GM13976 (cell line): ENCODE results near the gene SLC10A7.

Experiments
- DNase-seq: peaks from one replicate; pipeline ENCODE4 v3.0.0; 2012; ENCODE audit warnings: low spot score
- in situ Hi-C: fragments of 300-500 bp; cut with MboI; formaldehyde crosslinking; loops from one replicate; pipeline ENCODE4 v1.12.0; 2022; ENCODE audit warnings: low sequenced_read_pairs, mixed read lengths, inconsistent platforms; ENCODE audit not compliant: unreplicated experiment
- TF ChIP-seq, protein P1 (sequence below): IDR thresholded peaks from 2 replicates; pipeline ENCODE4 v1.5.1; 2012; ENCODE audit warnings: borderline replicate concordance, mild to moderate bottlenecking; ENCODE audit not compliant: insufficient read depth; ENCODE audit errors: extremely low read depth, missing control alignments, control extremely low read depth

The SLC10A7 gene

DNA sequence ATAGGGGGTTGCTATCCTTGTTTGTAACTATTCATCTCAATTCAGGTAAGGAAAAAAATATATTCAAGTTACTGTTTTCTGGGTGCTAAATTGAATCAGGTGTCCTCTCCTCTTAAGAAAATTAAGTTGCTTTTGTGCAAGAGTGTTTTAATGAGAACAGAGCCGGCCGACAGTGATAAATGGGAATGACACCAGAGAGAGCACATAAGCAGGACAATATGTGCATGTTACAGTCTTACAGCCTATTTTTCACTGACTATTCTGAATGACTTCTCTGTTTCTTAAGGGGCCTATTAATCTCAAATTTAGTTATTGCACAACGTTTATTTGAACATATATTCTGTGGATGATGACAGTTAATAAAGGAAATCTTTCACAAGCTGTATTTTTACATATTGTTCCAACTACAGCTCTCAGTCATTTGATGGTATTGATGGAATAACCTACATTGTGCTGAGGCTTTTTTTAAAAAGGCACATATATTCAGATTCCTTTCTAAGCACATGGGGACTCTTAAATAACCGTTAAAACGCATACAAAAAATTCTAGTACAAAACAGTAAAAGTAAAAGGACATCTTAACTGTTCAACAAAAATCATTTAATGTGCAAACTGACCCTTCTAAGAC lies 68.4 kb downstream of the SLC10A7 start:
- TF ChIP-seq, protein P1, sequence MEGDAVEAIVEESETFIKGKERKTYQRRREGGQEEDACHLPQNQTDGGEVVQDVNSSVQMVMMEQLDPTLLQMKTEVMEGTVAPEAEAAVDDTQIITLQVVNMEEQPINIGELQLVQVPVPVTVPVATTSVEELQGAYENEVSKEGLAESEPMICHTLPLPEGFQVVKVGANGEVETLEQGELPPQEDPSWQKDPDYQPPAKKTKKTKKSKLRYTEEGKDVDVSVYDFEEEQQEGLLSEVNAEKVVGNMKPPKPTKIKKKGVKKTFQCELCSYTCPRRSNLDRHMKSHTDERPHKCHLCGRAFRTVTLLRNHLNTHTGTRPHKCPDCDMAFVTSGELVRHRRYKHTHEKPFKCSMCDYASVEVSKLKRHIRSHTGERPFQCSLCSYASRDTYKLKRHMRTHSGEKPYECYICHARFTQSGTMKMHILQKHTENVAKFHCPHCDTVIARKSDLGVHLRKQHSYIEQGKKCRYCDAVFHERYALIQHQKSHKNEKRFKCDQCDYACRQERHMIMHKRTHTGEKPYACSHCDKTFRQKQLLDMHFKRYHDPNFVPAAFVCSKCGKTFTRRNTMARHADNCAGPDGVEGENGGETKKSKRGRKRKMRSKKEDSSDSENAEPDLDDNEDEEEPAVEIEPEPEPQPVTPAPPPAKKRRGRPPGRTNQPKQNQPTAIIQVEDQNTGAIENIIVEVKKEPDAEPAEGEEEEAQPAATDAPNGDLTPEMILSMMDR: no peak
- DNase-seq: no peak
- in situ Hi-C loops: no loop called here

DNA sequence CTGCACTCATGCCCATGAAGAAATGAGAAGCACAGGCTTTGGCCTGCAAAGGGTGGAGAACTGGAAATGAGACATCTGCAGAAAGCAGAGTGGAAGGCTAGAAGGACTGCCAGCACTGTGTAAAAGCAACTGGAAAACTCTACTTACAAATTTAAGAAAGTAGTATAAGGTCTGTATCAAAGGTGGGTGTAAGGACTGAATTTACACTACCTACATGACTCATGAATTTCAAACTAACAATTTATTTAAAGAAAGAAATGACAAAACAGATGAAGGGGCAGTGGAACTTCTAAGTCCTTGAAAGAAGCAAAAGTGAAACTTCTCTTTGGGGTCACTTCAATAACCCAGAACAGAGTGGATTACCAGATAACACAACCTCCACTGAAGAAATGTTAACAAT lies 71.2 kb downstream of the SLC10A7 start:
- peak; percentile 48 for DNase-seq
- TF ChIP-seq, protein P1: no peak
- in situ Hi-C loops: no loop called here

DNA sequence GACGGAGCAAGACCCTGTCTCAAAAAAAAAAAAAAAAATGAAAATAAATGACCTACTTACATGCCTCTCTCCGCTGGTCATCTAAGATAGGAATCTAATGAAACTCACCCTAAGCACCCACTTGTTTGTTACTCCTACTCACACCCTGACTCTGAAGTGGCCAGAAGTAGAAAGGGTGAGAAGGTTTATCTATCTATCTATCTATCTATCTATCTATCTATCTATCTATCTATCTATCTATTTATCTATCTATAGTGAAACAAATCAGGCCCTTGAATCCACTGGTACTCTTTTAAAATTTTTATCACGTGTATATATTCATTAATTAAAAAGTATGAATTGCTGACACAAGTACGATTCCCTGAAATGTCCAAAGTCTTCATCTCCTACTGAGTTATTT lies 75.2 kb downstream of the SLC10A7 start:
- no peak for DNase-seq
- in situ Hi-C loops: no loop called here
- TF ChIP-seq, protein P1: no peak

- no peak for DNase-seq
- TF ChIP-seq, protein P1: no peak
- in situ Hi-C loops: no loop called here
These were observed 76.3 kb downstream of the SLC10A7 start for GRCh38 chr4:146445198-146446150.

DNA sequence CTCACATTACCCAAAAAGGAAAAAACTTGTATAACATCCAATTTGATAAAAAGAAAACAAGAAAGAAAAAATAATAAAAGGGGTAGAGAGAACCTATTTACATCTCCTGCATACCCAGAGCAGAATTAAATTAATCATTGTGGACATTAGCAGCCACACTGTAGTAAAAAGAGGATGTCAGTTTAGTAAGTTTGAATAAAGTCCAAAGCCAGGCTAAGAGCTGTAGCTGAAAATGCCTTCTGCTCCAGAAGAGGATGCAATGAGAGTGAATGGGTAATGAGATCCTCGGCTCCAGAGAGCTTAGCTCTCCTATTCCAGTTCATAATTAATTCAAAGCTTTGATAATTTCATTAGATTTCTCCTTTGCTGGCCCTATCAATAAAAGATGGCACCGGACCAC lies 78.2 kb downstream of the SLC10A7 start:
- in situ Hi-C loops: no loop called here
- TF ChIP-seq, protein P1: no peak
- no peak for DNase-seq

DNA sequence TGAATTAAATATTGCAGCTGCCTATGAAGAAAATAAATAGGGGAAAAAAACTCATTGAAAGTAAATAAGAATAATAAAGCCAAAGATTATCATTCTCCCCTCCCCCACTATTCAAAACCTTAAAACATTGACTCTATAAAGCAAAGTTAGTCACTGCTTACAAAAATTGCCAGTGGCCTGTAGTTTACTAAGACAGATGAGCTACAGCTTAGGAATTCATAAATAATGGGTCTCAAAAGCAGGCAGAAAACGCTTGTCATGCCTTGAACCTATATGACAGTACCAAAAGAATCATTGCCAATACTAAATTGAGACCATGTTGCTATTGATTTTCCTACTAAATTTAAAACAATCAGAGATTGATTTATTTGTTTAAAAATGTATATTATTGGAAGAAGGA lies 78.9 kb downstream of the SLC10A7 start:
- TF ChIP-seq, protein P1: no peak
- in situ Hi-C loops: no loop called here

More for the DNA sequence above, 78.9 kb downstream of the SLC10A7 start:
- DNase-seq: no peak
